BLaER1 (cell line): ENCODE measurements around the gene NR6A1.

ENCODE experiments used
- H3K27ac ChIP-seq: shearing (Covaris generic); formaldehyde crosslinking; 2 replicates; pipeline ENCODE4 v1.8.1; 2022
- H3K27me3 ChIP-seq: shearing (Covaris generic); formaldehyde crosslinking; 2 replicates; pipeline ENCODE4 v1.8.1; 2022
- H3K36me3 ChIP-seq: shearing (Covaris generic); formaldehyde crosslinking; 2 replicates; pipeline ENCODE4 v1.8.1; 2022
- H3K4me1 ChIP-seq: shearing (Covaris generic); formaldehyde crosslinking; 2 replicates; pipeline ENCODE4 v1.8.1; 2022
- H3K4me2 ChIP-seq: shearing (Covaris generic); formaldehyde crosslinking; 2 replicates; pipeline ENCODE4 v1.8.1; 2022
- H3K4me3 ChIP-seq: shearing (Covaris generic); formaldehyde crosslinking; 2 replicates; pipeline ENCODE4 v1.8.1; 2022
- H3K9ac ChIP-seq: shearing (Covaris generic); formaldehyde crosslinking; 2 replicates; pipeline ENCODE4 v1.8.1; 2022
- H3K9me3 ChIP-seq: shearing (Covaris generic); formaldehyde crosslinking; 2 replicates; pipeline ENCODE4 v1.8.1; 2022
- H4K20me1 ChIP-seq: shearing (Covaris generic); formaldehyde crosslinking; 2 replicates; pipeline ENCODE4 v1.8.1; 2022
- Cebpa-rat ChIP-seq: shearing (Covaris generic); IDR thresholded peaks from 2 replicates; pipeline ENCODE4 v1.8.1; 2022

NR6A1 gene

DNA sequence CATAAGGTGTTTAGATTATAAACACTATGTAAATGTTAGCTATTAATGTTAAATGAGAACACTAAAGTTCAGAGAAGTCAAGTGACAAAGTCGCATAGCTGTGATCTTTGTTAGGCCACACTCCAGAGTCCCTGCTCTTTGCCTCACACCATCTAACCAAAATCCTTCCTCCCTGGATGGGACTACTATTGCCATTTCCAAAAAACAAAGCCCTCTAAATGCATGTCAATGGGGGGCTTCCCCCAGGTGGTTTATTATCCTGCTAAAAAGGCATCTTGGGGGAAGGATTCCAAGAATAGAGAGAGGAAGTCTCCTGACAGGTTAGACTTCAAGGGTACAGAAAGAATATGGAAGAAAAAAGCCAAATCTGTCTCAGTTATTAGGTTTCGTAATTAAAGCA lies 10.4 kb downstream of the NR6A1 start:
- Histone ChIP-seq H3K27me3 (peaks cover 9% of the 10 kb centered on the region; the same call in 1 of the 2 replicates), H3K4me3 (no peak overlapping the region), H3K9me3 (no peaks in the 10 kb centered on the region), H3K27ac (no peak overlapping the region), H3K4me1 (peaks cover 23% of the 10 kb centered on the region), H3K9ac (no peak overlapping the region), H3K36me3 (no peaks in the 10 kb centered on the region), H3K4me2 (no peak overlapping the region), H4K20me1 (peaks cover 19% of the 10 kb centered on the region; the same call in 1 of the 2 replicates)
- no peak for TF ChIP-seq Cebpa-rat

DNA sequence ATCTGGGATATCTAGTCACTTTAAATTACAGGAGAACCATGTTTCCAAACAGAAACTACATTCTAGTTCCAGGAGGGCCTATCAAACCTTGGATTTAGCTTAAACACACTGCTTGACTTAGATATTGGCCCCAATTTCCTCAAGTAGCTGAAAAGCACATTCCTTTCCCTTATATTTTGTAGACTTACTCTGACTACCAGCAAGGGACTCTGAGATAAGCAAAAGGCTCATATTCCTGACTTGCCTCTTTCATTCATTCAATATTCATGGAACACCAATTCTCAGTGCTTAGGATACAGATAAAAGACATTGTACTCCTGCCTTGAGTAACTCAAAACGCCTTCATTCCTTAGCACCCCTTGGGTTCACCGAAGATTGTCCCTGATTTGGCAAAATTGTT lies 11.8 kb downstream of the NR6A1 start:
- Histone ChIP-seq H3K27ac (no peak overlapping the region), H3K9me3 (no peaks in the 10 kb centered on the region), H3K27me3 (peaks cover 9% of the 10 kb centered on the region; the same call in 1 of the 2 replicates), H3K4me1 (peaks cover 12% of the 10 kb centered on the region), H3K4me3 (no peak overlapping the region), H4K20me1 (peaks cover 17% of the 10 kb centered on the region; the same call in 1 of the 2 replicates), H3K9ac (no peak overlapping the region), H3K36me3 (no peaks in the 10 kb centered on the region), H3K4me2 (no peak overlapping the region)
- no peak for TF ChIP-seq Cebpa-rat

DNA sequence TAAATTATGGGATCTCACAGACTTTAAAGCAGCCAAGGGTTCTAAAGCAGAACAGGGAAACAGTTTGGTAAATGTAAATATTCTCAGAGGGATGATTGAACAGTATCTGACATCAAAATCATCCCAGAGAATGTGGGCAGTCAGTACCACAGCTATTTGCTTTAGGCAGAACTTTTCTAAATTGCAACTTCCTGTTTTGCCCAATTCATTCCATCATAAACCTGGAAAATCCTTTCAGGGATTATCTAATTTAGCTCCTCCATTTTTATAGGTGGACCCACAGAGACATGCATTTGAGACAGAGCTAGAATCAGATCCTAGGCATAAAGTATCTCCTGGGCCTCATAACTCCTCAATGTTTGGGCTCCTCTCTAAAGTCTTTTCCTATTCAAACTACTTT lies 12.4 kb downstream of the NR6A1 start:
- Histone ChIP-seq H4K20me1 (peaks cover 17% of the 10 kb centered on the region; the same call in 1 of the 2 replicates), H3K9me3 (no peaks in the 10 kb centered on the region), H3K9ac (no peak overlapping the region), H3K4me3 (no peak overlapping the region), H3K4me1 (peaks cover 9% of the 10 kb centered on the region), H3K27me3 (peaks cover 9% of the 10 kb centered on the region; the same call in 1 of the 2 replicates), H3K27ac (no peak overlapping the region), H3K4me2 (no peak overlapping the region), H3K36me3 (no peaks in the 10 kb centered on the region)
- no peak for TF ChIP-seq Cebpa-rat

DNA sequence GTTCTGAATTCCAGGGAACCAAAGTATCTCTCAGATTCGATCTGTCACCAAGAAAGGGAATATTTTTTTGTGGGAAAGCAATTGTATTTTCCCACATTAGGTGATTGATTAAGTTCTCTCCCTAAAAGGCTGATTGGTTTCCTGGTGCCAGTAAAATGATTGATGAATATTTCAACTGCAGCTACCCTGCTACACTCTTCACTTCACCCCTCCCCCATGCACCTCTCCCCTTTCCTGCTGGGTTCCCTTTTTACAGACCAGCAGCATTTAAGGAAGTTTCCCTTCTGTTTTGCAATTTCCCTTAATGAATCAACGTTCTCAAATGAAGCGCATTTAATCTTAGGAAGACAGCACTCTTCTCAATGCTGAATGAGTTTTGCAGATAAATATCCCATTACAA lies 13.1 kb downstream of the NR6A1 start:
- Histone ChIP-seq H3K9me3 (no peaks in the 10 kb centered on the region), H3K4me3 (no peak overlapping the region), H3K4me2 (peak overlapping the region; percentile 33), H4K20me1 (peaks cover 17% of the 10 kb centered on the region; the same call in 1 of the 2 replicates), H3K36me3 (no peaks in the 10 kb centered on the region), H3K27me3 (peaks cover 9% of the 10 kb centered on the region; the same call in 1 of the 2 replicates), H3K9ac (no peak overlapping the region), H3K27ac (no peak overlapping the region), H3K4me1 (peaks cover 9% of the 10 kb centered on the region)
- TF ChIP-seq Cebpa-rat: no peak

DNA sequence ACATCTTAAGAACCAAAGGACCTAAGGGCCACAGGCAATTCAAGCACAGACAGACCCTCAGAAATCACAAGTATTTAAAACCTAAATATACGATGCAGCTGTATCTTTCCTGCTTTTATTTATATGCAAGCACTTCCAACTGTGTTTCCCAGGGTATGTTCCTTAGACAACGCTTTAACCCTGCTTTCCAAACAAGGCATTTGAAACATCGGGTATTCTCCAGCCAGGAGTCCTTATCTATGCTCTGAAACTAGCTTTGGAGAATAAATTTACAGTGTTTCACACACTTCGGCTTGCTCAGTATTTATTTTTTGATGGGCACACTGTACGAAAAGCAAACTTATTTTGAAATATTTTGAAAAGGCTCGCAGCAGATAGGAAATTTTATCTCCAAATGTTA lies 13.5 kb downstream of the NR6A1 start:
- Histone ChIP-seq H3K9ac (no peak overlapping the region), H3K27ac (no peak overlapping the region), H3K9me3 (no peaks in the 10 kb centered on the region), H3K4me3 (no peak overlapping the region), H4K20me1 (peaks cover 17% of the 10 kb centered on the region; the same call in 1 of the 2 replicates), H3K27me3 (peaks cover 9% of the 10 kb centered on the region; the same call in 1 of the 2 replicates), H3K4me2 (no peak overlapping the region), H3K36me3 (no peaks in the 10 kb centered on the region), H3K4me1 (peaks cover 9% of the 10 kb centered on the region)
- no peak for TF ChIP-seq Cebpa-rat

DNA sequence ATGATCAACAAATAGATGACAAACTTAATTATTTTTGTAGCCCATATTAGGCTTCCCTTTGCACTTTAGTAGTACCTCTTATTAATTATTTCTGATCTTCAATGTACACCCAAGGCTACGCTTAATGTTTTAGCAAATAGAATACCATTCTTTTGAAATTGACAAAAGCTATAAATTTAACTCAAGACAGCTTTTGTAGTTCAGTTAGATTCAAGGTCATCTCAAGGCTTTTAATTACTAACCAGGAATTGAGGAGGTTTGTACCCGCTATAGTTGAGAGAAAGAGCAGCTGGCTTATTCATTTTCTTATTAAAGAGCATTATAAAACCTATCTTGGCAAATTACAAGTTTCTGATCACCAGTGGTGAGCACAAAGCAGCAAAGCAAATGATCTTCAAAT lies 15.1 kb downstream of the NR6A1 start:
- H3K9ac ChIP-seq: no peak overlapping the region
- peaks cover 9% of the 10 kb centered on the region; the same call in 1 of the 2 replicates for H3K27me3 ChIP-seq
- H4K20me1 ChIP-seq: peaks cover 16% of the 10 kb centered on the region; the same call in 1 of the 2 replicates
- H3K27ac ChIP-seq: no peak overlapping the region
- TF ChIP-seq Cebpa-rat: no peak
- H3K4me2 ChIP-seq: no peak overlapping the region
- H3K4me3 ChIP-seq: no peak overlapping the region
- no peaks in the 10 kb centered on the region for H3K9me3 ChIP-seq
- H3K36me3 ChIP-seq: no peaks in the 10 kb centered on the region
- peaks cover 9% of the 10 kb centered on the region for H3K4me1 ChIP-seq

DNA sequence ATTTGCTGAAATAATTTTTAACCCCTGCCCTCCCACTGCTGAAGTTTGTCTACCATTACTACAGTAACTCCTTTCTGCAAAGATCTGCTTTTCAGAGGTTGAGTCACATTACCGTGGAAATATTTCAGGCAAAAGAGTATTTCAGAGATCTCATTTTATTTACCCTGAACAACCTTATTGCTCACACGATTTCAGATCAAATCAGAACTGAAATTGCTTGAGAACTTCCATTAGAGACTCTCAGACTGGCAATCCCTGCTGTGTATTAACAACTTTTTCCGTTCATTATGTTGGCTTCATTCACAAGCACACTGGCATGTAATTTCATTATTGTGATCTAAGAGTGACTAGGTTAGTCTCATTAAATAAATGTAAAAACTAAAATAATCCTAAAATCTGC lies 16.1 kb downstream of the NR6A1 start:
- Histone ChIP-seq H3K36me3 (no peaks in the 10 kb centered on the region), H3K9ac (no peak overlapping the region), H3K4me1 (peaks cover 9% of the 10 kb centered on the region), H4K20me1 (peaks cover 11% of the 10 kb centered on the region; the same call in 1 of the 2 replicates), H3K9me3 (no peaks in the 10 kb centered on the region), H3K27me3 (peaks cover 9% of the 10 kb centered on the region; the same call in 1 of the 2 replicates), H3K4me3 (no peak overlapping the region), H3K27ac (no peak overlapping the region), H3K4me2 (no peak overlapping the region)
- TF ChIP-seq Cebpa-rat: no peak

DNA sequence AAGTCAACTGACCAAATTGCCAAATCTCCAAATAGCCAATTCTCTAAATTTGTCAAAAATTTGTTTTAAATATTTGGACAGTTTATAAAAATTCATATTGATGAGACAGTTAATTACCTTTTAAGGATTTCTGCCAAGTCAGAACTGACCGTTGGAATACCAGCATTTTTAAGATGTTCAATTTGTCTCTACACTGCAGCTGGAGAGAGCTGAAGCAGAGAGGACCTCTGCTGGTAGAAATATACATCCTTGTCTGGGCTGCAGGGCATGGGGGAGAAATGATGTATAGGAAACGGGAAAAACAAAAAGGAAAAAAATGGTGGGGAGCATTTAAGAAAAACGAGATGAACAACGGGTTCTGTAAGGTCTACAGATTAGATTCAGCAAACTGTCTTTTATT lies 16.8 kb downstream of the NR6A1 start:
- Histone ChIP-seq H4K20me1 (0 out of 2 replicates have a peak, but pooled peaks cover 5% of the 10 kb centered on the region), H3K27ac (no peak overlapping the region), H3K9me3 (no peaks in the 10 kb centered on the region), H3K27me3 (peaks cover 9% of the 10 kb centered on the region; the same call in 1 of the 2 replicates), H3K36me3 (no peaks in the 10 kb centered on the region), H3K4me2 (no peak overlapping the region), H3K4me1 (peaks cover 9% of the 10 kb centered on the region), H3K9ac (no peak overlapping the region), H3K4me3 (no peak overlapping the region)
- TF ChIP-seq Cebpa-rat: no peak

DNA sequence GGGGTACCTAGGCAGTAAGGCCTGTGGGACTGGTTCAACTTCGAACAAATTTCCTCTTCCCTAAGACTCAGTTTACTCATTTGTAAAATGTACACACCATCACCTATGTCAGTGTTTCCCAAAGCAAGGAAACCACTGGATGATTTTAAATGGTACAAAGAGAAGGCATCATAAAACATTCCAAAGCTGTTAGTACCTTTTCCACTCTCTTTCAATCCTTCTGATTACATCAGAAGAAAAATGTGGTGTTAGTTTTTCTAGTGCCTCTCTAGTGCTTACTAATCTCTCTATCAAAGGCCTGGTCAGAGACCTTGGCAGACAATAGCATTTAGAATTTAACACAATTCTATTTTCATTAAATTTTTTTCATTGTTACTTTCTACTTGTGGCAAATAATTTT lies 18.1 kb downstream of the NR6A1 start:
- peaks cover 6% of the 10 kb centered on the region; the same call in 1 of the 2 replicates for H3K27me3 ChIP-seq
- peaks cover 2% of the 10 kb centered on the region for H3K4me1 ChIP-seq
- no peaks in the 10 kb centered on the region for H3K9me3 ChIP-seq
- H3K36me3 ChIP-seq: no peaks in the 10 kb centered on the region
- H3K4me3 ChIP-seq: no peak overlapping the region
- H4K20me1 ChIP-seq: 0 out of 2 replicates have a peak, but pooled peaks cover 5% of the 10 kb centered on the region
- H3K9ac ChIP-seq: no peak overlapping the region
- TF ChIP-seq Cebpa-rat: no peak
- H3K4me2 ChIP-seq: no peak overlapping the region
- H3K27ac ChIP-seq: no peak overlapping the region

DNA sequence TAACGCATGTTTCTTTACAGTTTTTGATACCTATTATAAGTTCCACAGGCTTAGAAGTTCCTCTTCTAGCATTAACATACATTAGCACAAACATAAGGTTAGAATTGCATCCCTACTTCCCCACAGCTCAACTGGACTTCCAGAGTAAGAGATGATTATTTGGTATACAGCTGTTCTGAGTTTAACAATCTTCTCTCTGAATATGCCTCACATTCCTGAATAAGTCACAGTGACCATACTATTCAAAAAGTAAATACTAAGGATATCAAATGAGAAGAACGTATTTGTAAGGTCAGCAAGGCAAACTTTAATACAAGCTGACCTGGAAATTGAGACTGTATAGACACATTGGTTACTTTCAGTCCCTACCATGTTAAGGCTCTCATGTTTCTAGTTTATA lies 21.3 kb downstream of the NR6A1 start:
- no peaks in the 10 kb centered on the region for H3K36me3 ChIP-seq
- H3K4me1 ChIP-seq: no peaks in the 10 kb centered on the region
- H3K4me3 ChIP-seq: no peak overlapping the region
- H3K9ac ChIP-seq: no peak overlapping the region
- H3K4me2 ChIP-seq: no peak overlapping the region
- no peaks in the 10 kb centered on the region for H3K9me3 ChIP-seq
- no peaks in the 10 kb centered on the region for H4K20me1 ChIP-seq
- no peak for TF ChIP-seq Cebpa-rat
- no peaks in the 10 kb centered on the region for H3K27me3 ChIP-seq
- H3K27ac ChIP-seq: no peak overlapping the region

DNA sequence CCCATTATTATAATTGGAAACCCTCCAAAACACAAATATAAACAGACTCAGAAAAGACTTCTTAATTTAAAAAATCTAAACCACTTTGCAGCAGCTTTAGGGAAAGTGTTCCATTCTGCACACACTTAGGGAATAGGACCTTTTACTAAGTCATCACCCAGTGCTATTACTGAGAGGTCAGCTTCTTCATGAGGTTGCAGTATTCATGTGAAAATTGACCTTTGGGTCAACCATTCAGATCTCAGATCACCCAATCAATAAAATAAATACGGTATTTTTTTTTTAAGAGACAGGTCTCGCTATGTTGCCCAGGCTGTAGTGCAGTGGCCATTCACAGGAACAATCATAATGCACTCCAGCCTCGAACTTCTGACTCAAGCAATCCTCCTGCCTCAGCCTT lies 21.8 kb downstream of the NR6A1 start:
- no peak overlapping the region for H3K9ac ChIP-seq
- no peak overlapping the region for H3K27ac ChIP-seq
- no peaks in the 10 kb centered on the region for H4K20me1 ChIP-seq
- no peak overlapping the region for H3K4me3 ChIP-seq
- no peaks in the 10 kb centered on the region for H3K36me3 ChIP-seq
- H3K9me3 ChIP-seq: no peaks in the 10 kb centered on the region
- H3K27me3 ChIP-seq: no peaks in the 10 kb centered on the region
- no peak overlapping the region for H3K4me2 ChIP-seq
- no peaks in the 10 kb centered on the region for H3K4me1 ChIP-seq
- TF ChIP-seq Cebpa-rat: no peak
